ENCODE measurements around the gene ZNF236. TPM values are rescaled to one million over a fixed set of nuclear protein-coding genes. Genes with fewer than 3 reads are reported as not detected.

Gene ZNF236
- polyA plus RNA-seq, 3 donors = 1.7 to 6.5 (median 2.4) TPM

- Histone ChIP-seq H4K20me1 (ENCODE audit: insufficient read depth, low read length) (no peaks in the 10 kb centered on the region), H3K4me1 (ENCODE audit: control insufficient read depth in 1 of 2, insufficient read depth in 2 of 2, low read length in 2 of 2) (peaks cover 4 to 8% of the 10 kb centered on the region in 2 donors), H3K9ac (ENCODE audit: insufficient read depth, low read length, poor library complexity, severe bottlenecking) (no peak overlapping the region), H3K4me2 (replicated peaks; ENCODE audit: extremely low read depth, low read length, poor library complexity, severe bottlenecking) (no peak overlapping the region), H3K9me3 (replicated peaks in 1 of 2; ENCODE audit: control insufficient read depth in 1 of 2, insufficient read depth in 1 of 2, low read length in 2 of 2) (no peaks in the 10 kb centered on the region), H3K79me2 (ENCODE audit: insufficient read depth, low read length) (no peaks in the 10 kb centered on the region), H3K27ac (ENCODE audit: low read depth in 1 of 2, low read length in 2 of 2) (no peak overlapping the region), H3K36me3 (replicated peaks in 1 of 2; ENCODE audit: control insufficient read depth in 1 of 2, insufficient read depth in 2 of 2, low read length in 2 of 2) (no peaks in the 10 kb centered on the region), H2AFZ (ENCODE audit: insufficient read depth, low read depth, low read length, poor library complexity, severe bottlenecking) (no peak overlapping the region), H3K4me3 (replicated peaks in 1 of 3; ENCODE audit: low read depth in 2 of 3, low read length in 3 of 3) (no peak overlapping the region), H3K27me3 (ENCODE audit: control insufficient read depth in 2 of 2, insufficient read depth in 2 of 2, low read length in 2 of 2) (no peaks in the 10 kb centered on the region)
- H3K4me3 Mint-ChIP-seq = no peak overlapping the region
- H3K4me1 Mint-ChIP-seq = peaks cover 7% of the 10 kb centered on the region
- peaks cover 0 to 3% (median 0%) of the 10 kb centered on the region in 3 donors for H3K27me3 Mint-ChIP-seq (ENCODE audit: low read depth in 3 of 3)
- DNase-seq = no peak
- no peaks in the 10 kb centered on the region for H3K9me3 Mint-ChIP-seq
- WGBS (ENCODE audit: insufficient coverage) = 100% methylated on average over 2 of the region's 7 CpGs
- no peak for TF ChIP-seq CTCF (IDR thresholded peaks at IDR 0.05)
- intact Hi-C loops (cut with micrococcal nuclease) = no loop called here
- H3K36me3 Mint-ChIP-seq = no peaks in the 10 kb centered on the region
- no peak overlapping the region for H3K27ac Mint-ChIP-seq
Measured at GRCh38 chr18:76996429-76996828, 174.1 kb downstream of the ZNF236 start.

GRCh38 chr18:76997951-76998808 is 175.8 kb downstream of the ZNF236 start:
- Histone ChIP-seq H3K27ac (ENCODE audit: low read depth in 1 of 2, low read length in 2 of 2) (no peak overlapping the region), H2AFZ (ENCODE audit: insufficient read depth, low read depth, low read length, poor library complexity, severe bottlenecking) (no peak overlapping the region), H4K20me1 (ENCODE audit: insufficient read depth, low read length) (no peaks in the 10 kb centered on the region), H3K4me3 (replicated peaks in 1 of 3; ENCODE audit: low read depth in 2 of 3, low read length in 3 of 3) (no peak overlapping the region), H3K9ac (ENCODE audit: insufficient read depth, low read length, poor library complexity, severe bottlenecking) (no peak overlapping the region), H3K79me2 (ENCODE audit: insufficient read depth, low read length) (no peaks in the 10 kb centered on the region), H3K9me3 (replicated peaks in 1 of 2; ENCODE audit: control insufficient read depth in 1 of 2, insufficient read depth in 1 of 2, low read length in 2 of 2) (no peaks in the 10 kb centered on the region), H3K4me2 (replicated peaks; ENCODE audit: extremely low read depth, low read length, poor library complexity, severe bottlenecking) (no peak overlapping the region), H3K4me1 (ENCODE audit: control insufficient read depth in 1 of 2, insufficient read depth in 2 of 2, low read length in 2 of 2) (peaks cover 4 to 8% of the 10 kb centered on the region in 2 donors), H3K27me3 (ENCODE audit: control insufficient read depth in 2 of 2, insufficient read depth in 2 of 2, low read length in 2 of 2) (no peaks in the 10 kb centered on the region), H3K36me3 (replicated peaks in 1 of 2; ENCODE audit: control insufficient read depth in 1 of 2, insufficient read depth in 2 of 2, low read length in 2 of 2) (no peaks in the 10 kb centered on the region)
- H3K36me3 Mint-ChIP-seq = peaks cover 0 to 3% of the 10 kb centered on the region in 2 donors
- no peaks in the 10 kb centered on the region for H3K9me3 Mint-ChIP-seq
- no peak overlapping the region for H3K4me3 Mint-ChIP-seq
- no peak overlapping the region for H3K27ac Mint-ChIP-seq
- intact Hi-C loops (cut with micrococcal nuclease) = no loop called here
- DNase-seq = no peak
- WGBS (ENCODE audit: insufficient coverage) = 96% methylated on average over 33 of the region's 38 CpGs
- peaks cover 7% of the 10 kb centered on the region for H3K4me1 Mint-ChIP-seq
- TF ChIP-seq CTCF (IDR thresholded peaks at IDR 0.05) = no peak
- no peaks in the 10 kb centered on the region for H3K27me3 Mint-ChIP-seq (ENCODE audit: low read depth in 3 of 3)
